A549 (cell line): Measurements from ENCODE around the gene SMIM44.

ENCODE experiments used
- CHD2 ChIP-seq: fragments of 150-350 bp; IDR thresholded peaks from 2 replicates; pipeline ENCODE4 v1.6.1; 2014; ENCODE audit warnings: low read length; ENCODE audit not compliant: partially characterized antibody
- CTCF ChIP-seq: fragments of >200 bp; sonication (Bioruptor Twin); formaldehyde crosslinking; IDR thresholded peaks from 3 replicates; pipeline ENCODE4 v1.5.1; 2016
- EHMT2 ChIP-seq: fragments of 200-600 bp; sonication (generic); IDR thresholded peaks from 2 replicates; pipeline ENCODE4 v1.6.1; 2016; ENCODE audit warnings: antibody characterized with exemption, low read depth, mild to moderate bottlenecking, moderate library complexity
- HDAC2 ChIP-seq: fragments of 200-600 bp; sonication (generic); IDR thresholded peaks from 2 replicates; pipeline ENCODE4 v1.6.1; 2016
- MAX ChIP-seq: IDR thresholded peaks from 2 replicates; pipeline ENCODE4 v1.6.1; 2012
- POLR2A ChIP-seq: IDR thresholded peaks from 2 replicates; pipeline ENCODE4 v1.6.1; 2012; ENCODE audit warnings: mild to moderate bottlenecking, low read length
- RAD21 ChIP-seq, 2 experiments: fragments of >200 bp in 1 of 2; sonication (Bioruptor Twin) in 1 of 2; formaldehyde crosslinking in 1 of 2; IDR thresholded peaks in 1 of 2; conservative IDR thresholded peaks in 1 of 2; 2 replicates in 1 of 2; 3 replicates in 1 of 2; pipeline ENCODE4 v1.6.1; 2012 to 2018; ENCODE audit warnings: inconsistent platforms in 1 of 2
- REST ChIP-seq: fragments of 200-600 bp; sonication (generic); IDR thresholded peaks from 2 replicates; pipeline ENCODE4 v1.6.1; 2016; ENCODE audit warnings: antibody characterized with exemption, mild to moderate bottlenecking, moderate library complexity
- SREBF2 ChIP-seq: fragments of 450-650 bp; IDR thresholded peaks from 2 replicates; pipeline ENCODE4 v1.6.1; 2014; ENCODE audit warnings: mild to moderate bottlenecking, moderate library complexity

- TF ChIP-seq CHD2 = no peak
- no peak for TF ChIP-seq CTCF
- TF ChIP-seq REST = no peak
- TF ChIP-seq POLR2A = no peak
- no peak for TF ChIP-seq HDAC2
- TF ChIP-seq MAX = no peak
- TF ChIP-seq RAD21 (conservative IDR thresholded peaks at IDR 0.05 in 1 of 2, IDR thresholded peaks at IDR 0.05 in 1 of 2) = no peak
- TF ChIP-seq SREBF2 = no peak
- TF ChIP-seq EHMT2 = no peak
These were observed 15.6 kb downstream of the SMIM44 start for GRCh38 chr19:3467437-3468198.
